ENCODE measurements around the gene LMOD3. TPM values are rescaled to one million over a fixed set of nuclear protein-coding genes. Genes with fewer than 3 reads are reported as not detected.

Gene LMOD3
- total RNA-seq, 2 donors from 2014 or later: 0.33 TPM; not detected in 1

Other genes starting within 250 kb of the LMOD3 start
- gene TAFA4, start 190.0 kb downstream of the LMOD3 start, total RNA-seq: under 1 TPM in 1 of 2 donors, not detected in 1; 0.99 TPM
- gene EOGT, start 108.9 kb downstream of the LMOD3 start, total RNA-seq: 10 to 100 TPM in 1 of 2 donors, 1 to 10 TPM in 1; 9.9 to 15.6 TPM
- 10 to 100 TPM; 16.8 to 17.1 TPM for gene TMF1, start 70.3 kb downstream of the LMOD3 start, total RNA-seq
- gene UBA3, start 42.2 kb downstream of the LMOD3 start, total RNA-seq: 10 to 100 TPM; 23.3 to 47.5 TPM
- gene ARL6IP5, start 37.7 kb downstream of the LMOD3 start, total RNA-seq: 10 to 100 TPM; 34.6 to 73.9 TPM